RWPE2 (cell line): ENCODE measurements around the gene FUT3.
"Not testable (repeated sequence)": the region's sequence is repeated elsewhere in the genome, so short reads cannot be mapped to it uniquely, and the experiment has no call there.

ENCODE experiments used
- ATAC-seq: fragments of 200-7000 bp; cut with Tn5 transposase; 3 replicates; pipeline ENCODE4 v1.9.1; 2021; ENCODE audit warnings: low read depth
- DNase-seq: peaks from one replicate; pipeline ENCODE4 v3.0.0-alpha.2; 2020; ENCODE audit warnings: low spot score
- H3K27ac ChIP-seq: fragments of 450-650 bp; 2 replicates; pipeline ENCODE4 v1.5.1; 2017; ENCODE audit warnings: mild to moderate bottlenecking; ENCODE audit not compliant: poor library complexity, severe bottlenecking
- H3K27me3 ChIP-seq: fragments of 250-450 bp; sonication (Bioruptor Pico); 2 replicates; pipeline ENCODE4 v1.5.1; 2021; ENCODE audit warnings: mild to moderate bottlenecking, moderate library complexity; ENCODE audit not compliant: insufficient read depth, poor library complexity, severe bottlenecking
- H3K36me3 ChIP-seq: fragments of 250-450 bp; sonication (Bioruptor Pico); 2 replicates; pipeline ENCODE4 v1.5.1; 2020; ENCODE audit warnings: low read depth, mild to moderate bottlenecking, moderate library complexity
- H3K4me1 ChIP-seq: fragments of 250-450 bp; sonication (Bioruptor Pico); 2 replicates; pipeline ENCODE4 v1.5.1; 2021; ENCODE audit warnings: mild to moderate bottlenecking, moderate library complexity; ENCODE audit not compliant: insufficient read depth, poor library complexity, severe bottlenecking
- H3K4me3 ChIP-seq: fragments of 250-450 bp; sonication (Bioruptor Pico); 2 replicates; pipeline ENCODE4 v1.5.1; 2021; ENCODE audit warnings: mild to moderate bottlenecking, moderate library complexity; ENCODE audit not compliant: severe bottlenecking
- H3K9me3 ChIP-seq: fragments of 250-450 bp; sonication (Bioruptor Pico); 2 replicates; pipeline ENCODE4 v1.5.1; 2021; ENCODE audit warnings: mild to moderate bottlenecking, moderate library complexity; ENCODE audit not compliant: severe bottlenecking
- CTCF ChIP-seq: fragments of 450-650 bp; IDR thresholded peaks from one replicate; pipeline ENCODE4 v1.5.1; 2017; ENCODE audit warnings: mild to moderate bottlenecking, moderate library complexity; ENCODE audit not compliant: poor library complexity, severe bottlenecking

Gene FUT3

DNA sequence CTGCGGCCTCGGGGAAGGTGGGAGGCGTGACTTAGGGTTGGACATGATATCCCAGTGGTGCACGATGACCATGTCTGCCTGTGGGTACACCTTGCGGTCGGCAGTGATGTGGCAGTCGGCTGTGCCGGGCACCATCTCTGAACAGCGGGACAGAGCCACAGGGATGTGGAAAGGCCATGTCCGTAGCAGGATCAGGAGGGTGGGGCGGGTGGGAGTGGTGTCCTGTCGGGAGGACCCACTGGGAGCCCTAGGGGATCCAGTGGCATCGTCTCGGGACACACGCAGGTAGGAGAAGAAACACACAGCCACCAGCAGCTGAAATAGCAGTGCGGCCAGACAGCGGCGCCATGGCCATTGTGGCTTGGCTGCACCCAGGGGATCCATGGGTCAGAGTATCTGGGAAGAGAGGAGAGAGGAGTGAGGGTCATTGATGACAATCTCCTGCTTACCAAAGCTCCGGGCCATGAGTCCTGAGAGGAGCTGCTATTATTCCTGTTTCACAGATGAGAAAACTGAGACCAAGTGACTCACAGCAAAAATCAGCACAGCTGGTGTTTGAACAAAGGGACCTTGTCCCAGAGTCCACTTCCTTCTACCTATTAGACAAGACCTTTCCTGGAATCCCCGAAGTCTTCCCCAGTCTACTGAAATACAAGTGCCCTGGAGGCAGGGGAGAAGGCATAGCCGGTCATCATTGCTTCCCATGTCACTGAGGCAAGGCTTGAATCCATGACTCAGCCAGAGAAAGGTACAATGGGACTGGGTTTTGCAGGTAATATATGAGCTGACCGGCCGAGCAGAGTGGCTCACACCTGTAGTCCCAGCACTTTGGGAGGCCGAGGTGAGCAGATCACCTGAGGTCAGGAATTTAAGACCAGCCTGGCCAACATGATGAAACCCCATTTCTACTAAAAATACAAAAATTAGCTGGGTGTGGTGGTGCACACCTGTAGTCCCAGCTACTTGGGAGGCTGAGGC lies 6.5 kb downstream of the FUT3 start:
- ATAC-seq, result no peak
- no peaks in the 10 kb centered on the region for H3K4me1 ChIP-seq
- H3K27ac ChIP-seq, result no peak overlapping the region
- no peak for DNase-seq
- H3K36me3 ChIP-seq, result no peaks in the 10 kb centered on the region
- no peak for TF ChIP-seq CTCF
- H3K27me3 ChIP-seq, result no peaks in the 10 kb centered on the region
- H3K9me3 ChIP-seq, result no peaks in the 10 kb centered on the region
- H3K4me3 ChIP-seq, result no peak overlapping the region

- Histone ChIP-seq H3K27me3 (no peaks in the 10 kb centered on the region), H3K9me3 (no peaks in the 10 kb centered on the region), H3K36me3 (no peaks in the 10 kb centered on the region), H3K4me3 (no peak overlapping the region), H3K4me1 (no peaks in the 10 kb centered on the region), H3K27ac (no peak overlapping the region)
- no peak for DNase-seq
- TF ChIP-seq CTCF, result no peak
- no peak for ATAC-seq
Measured at GRCh38 chr19:5843295-5843927, 7.8 kb downstream of the FUT3 start.

- H3K27ac ChIP-seq, H3K4me3 ChIP-seq, H3K4me1 ChIP-seq, H3K9me3 ChIP-seq, DNase-seq, ATAC-seq, H3K36me3 ChIP-seq, H3K27me3 ChIP-seq: not testable (repeated sequence)
Measured at GRCh38 chr19:5841735-5842111, 9.5 kb downstream of the FUT3 start.

DNA sequence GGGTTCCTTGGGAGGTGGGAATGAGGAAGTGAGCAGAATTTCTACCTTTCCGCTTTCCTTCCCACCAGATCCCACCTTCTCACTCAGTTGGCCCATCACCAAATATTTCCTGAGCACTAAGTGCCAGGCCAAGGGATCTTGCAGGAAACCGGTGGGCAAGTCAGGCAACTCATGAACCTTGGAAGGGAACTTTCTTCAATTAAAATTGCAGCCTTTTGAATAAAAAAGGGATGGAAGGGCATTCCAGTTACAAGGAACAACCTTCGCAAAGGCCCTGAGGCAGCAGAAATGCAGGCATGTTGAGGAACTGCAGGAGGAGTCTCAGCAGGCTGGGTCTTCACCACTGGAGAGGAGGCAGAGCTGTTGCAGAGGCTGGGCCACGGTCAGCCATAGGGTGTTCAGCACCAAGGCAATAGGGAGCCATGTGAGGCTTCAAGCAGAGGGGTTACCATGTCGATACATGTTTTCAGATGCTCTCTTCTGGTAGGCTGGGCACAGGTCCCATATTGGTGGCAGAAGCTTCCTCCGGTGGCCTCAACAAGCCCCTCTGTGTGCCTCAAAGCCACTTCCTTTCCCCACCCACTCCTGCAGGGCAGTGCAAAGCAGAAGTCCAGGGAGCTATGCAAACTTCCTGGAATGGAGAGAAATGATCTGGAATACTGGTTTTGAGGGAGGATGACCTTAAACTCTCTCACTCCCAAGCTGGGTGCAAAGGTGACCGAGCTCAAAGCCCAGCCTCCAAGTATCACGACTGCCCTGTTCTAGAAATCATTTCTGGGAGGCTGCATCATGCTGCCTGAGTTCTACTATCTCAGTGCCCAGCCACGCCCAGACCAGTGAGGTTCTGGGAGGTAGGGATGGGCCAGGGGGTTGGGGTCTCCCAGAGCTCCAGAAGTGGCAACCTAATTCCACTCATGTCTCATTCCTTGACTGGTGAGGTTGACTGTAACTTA lies 11.9 kb downstream of the FUT3 start, which contains the start of gene FUT6:
Gene FUT6, minus strand, starts transcription at position 638 of the 953 bp plus-strand sequence. CDS start 7,135 bp downstream, outside the sequence.
- H3K4me1 ChIP-seq, result no peaks in the 10 kb centered on the region
- no peak for TF ChIP-seq CTCF
- DNase-seq (no peak), ATAC-seq (no peak)
- no peaks in the 10 kb centered on the region for H3K27me3 ChIP-seq
- no peaks in the 10 kb centered on the region for H3K9me3 ChIP-seq
- no peak within 1 kb of the TSS for H3K27ac ChIP-seq
- H3K36me3 ChIP-seq, result no peaks in the 10 kb centered on the region
- H3K4me3 ChIP-seq, result no peak within 1 kb of the TSS
